Esophagus squamous epithelium (tissue), 5 donors: ENCODE results near the gene HMGXB4. TPM values are rescaled to one million over a fixed set of nuclear protein-coding genes. Genes with fewer than 3 reads are reported as not detected.

Source experiments
- DNase-seq: peaks from one replicate; lab custom pipeline; 2025; lab: John Stamatoyannopoulos, UW
- H3K27ac ChIP-seq, 4 donors: fragments of 200-600 bp; sonication (generic); one replicate each; pipeline ENCODE4 v1.5.1; 2016 to 2019; ENCODE audit warnings: mild to moderate bottlenecking in 1 of 4
- H3K27me3 ChIP-seq, 4 donors: fragments of 200-600 bp; sonication (generic); 1 replicate in 3 of 4; 2 replicates in 1 of 4; pipeline versions ENCODE4 v1.5.1 to v1.6.0; 2017 to 2021; ENCODE audit warnings: antibody characterized with exemption in 1 of 4
- H3K36me3 ChIP-seq, 3 donors: fragments of 200-600 bp; sonication (generic); one replicate each; pipeline ENCODE4 v1.5.1; 2016 to 2019
- H3K4me1 ChIP-seq, 3 donors: fragments of 200-600 bp; sonication (generic); one replicate each; pipeline ENCODE4 v1.5.1; 2017 to 2019
- H3K4me3 ChIP-seq, 4 donors: fragments of 200-600 bp; sonication (generic); 1 replicate in 3 of 4; 2 replicates in 1 of 4; pipeline ENCODE4 v1.5.1; 2016 to 2019; ENCODE audit warnings: mild to moderate bottlenecking in 2 of 4, moderate library complexity in 1 of 4
- H3K9me3 ChIP-seq, 3 donors: fragments of 200-600 bp; sonication (generic); one replicate each; pipeline ENCODE4 v1.5.1; 2016 to 2019
- CTCF ChIP-seq, 6 experiments: fragments of 450-650 bp in 4 of 6; fragments of 200-600 bp in 2 of 6; sonication (generic) in 2 of 6; IDR thresholded peaks; one replicate each; pipeline ENCODE4 v1.5.1; 2016 to 2019; ENCODE audit warnings: antibody characterized with exemption in 6 of 6, mild to moderate bottlenecking in 4 of 6, moderate library complexity in 4 of 6
- POLR2A ChIP-seq, 4 donors: fragments of 450-650 bp; IDR thresholded peaks; one replicate each; pipeline ENCODE4 v1.6.1; 2017; ENCODE audit warnings: antibody characterized with exemption in 4 of 4, mild to moderate bottlenecking in 4 of 4, moderate library complexity in 3 of 4
- WGBS, 2 donors: methylation state at CpG; one replicate each; pipeline ENCODE4 v1.1.5; 2018; 5-methylcytosine and 5-hydroxymethylcytosine counted together
- intact Hi-C: fragments of 100-400 bp; cut with DNase I; formaldehyde crosslinking; loops from one replicate; pipeline ENCODE4 v1.15.0; 2022
- total RNA-seq, 4 donors: library from RNA; depleted of rRNA; stranded (reverse); fragments of >200 nt; gene quantifications; one replicate each; pipeline ENCODE4 v1.1.0, GENCODE V29; 2016
- donor health status: DM: yes; HTN: yes; CAD: no.

HMGXB4 gene
- total RNA-seq, 4 donors from 2014 or later: 10.2 to 20.1 (median 13.5) TPM

- TF ChIP-seq CTCF (IDR thresholded peaks at IDR 0.05) (no peak), POLR2A (IDR thresholded peaks at IDR 0.05) (no peak)
- Histone ChIP-seq H3K4me1 (peaks cover 5 to 18% (median 12%) of the 10 kb centered on the region in 3 donors), H3K27me3 (no peaks in the 10 kb centered on the region), H3K27ac (no peak overlapping the region), H3K4me3 (no peak overlapping the region), H3K36me3 (no peaks in the 10 kb centered on the region), H3K9me3 (no peaks in the 10 kb centered on the region)
- 52 to 67% methylated on average over 1 to 2 of the region's 2 CpGs for WGBS, 2 donors
- intact Hi-C loops: no loop called here
- DNase-seq: no peak
Measured at GRCh38 chr22:35253946-35254345, 3.3 kb upstream of the HMGXB4 start.

GRCh38 chr22:35257002-35257320 lies 332 bp upstream of the HMGXB4 start:
- H3K4me3 ChIP-seq: peak overlapping the region; percentile 63 to 92 (median 80)
- WGBS, 2 donors: 2 to 10% methylated on average over 3 of the region's 3 CpGs

GRCh38 chr22:35258191-35258988 lies 1.1 kb downstream of the HMGXB4 start:
- peak overlapping the region; percentile 63 to 92 (median 80) for H3K4me3 ChIP-seq
- H3K9me3 ChIP-seq: no peaks in the 10 kb centered on the region
- 19 to 24% methylated on average over 22 of the region's 23 CpGs for WGBS, 2 donors
- H3K27ac ChIP-seq: peak overlapping the region; percentile 90 to 97 (median 95)
- intact Hi-C loops: no loop called here
- H3K4me1 ChIP-seq: peaks cover 5 to 23% (median 12%) of the 10 kb centered on the region in 3 donors
- H3K36me3 ChIP-seq: peaks cover 0 to 18% (median 2%) of the 10 kb centered on the region in 3 donors
- DNase-seq: no peak
- no peak for TF ChIP-seq POLR2A (IDR thresholded peaks at IDR 0.05)
- TF ChIP-seq CTCF (IDR thresholded peaks at IDR 0.05): no peak
- H3K27me3 ChIP-seq: no peaks in the 10 kb centered on the region

More at GRCh38 chr22:35257002-35257320, 332 bp upstream of the HMGXB4 start:
- Histone ChIP-seq H3K27ac (peak overlapping the region; percentile 90 to 97 (median 95)), H3K36me3 (peaks cover 0 to 4% (median 0%) of the 10 kb centered on the region in 3 donors), H3K4me1 (peaks cover 5 to 23% (median 12%) of the 10 kb centered on the region in 3 donors), H3K27me3 (no peaks in the 10 kb centered on the region), H3K9me3 (no peaks in the 10 kb centered on the region)
- no peak for DNase-seq
- TF ChIP-seq CTCF (IDR thresholded peaks at IDR 0.05) (no peak), POLR2A (IDR thresholded peaks at IDR 0.05) (no peak)
- intact Hi-C loops: no loop called here

- no peaks in the 10 kb centered on the region for H3K9me3 ChIP-seq
- peaks cover 0 to 83% (median 32%) of the 10 kb centered on the region in 3 donors for H3K36me3 ChIP-seq
- no peaks in the 10 kb centered on the region for H3K4me1 ChIP-seq
- no peak for DNase-seq
- H3K27me3 ChIP-seq: no peaks in the 10 kb centered on the region
- intact Hi-C loops: no loop called here
- TF ChIP-seq CTCF (IDR thresholded peaks at IDR 0.05) (no peak), POLR2A (IDR thresholded peaks at IDR 0.05) (no peak)
- no peak overlapping the region for H3K27ac ChIP-seq
- H3K4me3 ChIP-seq: no peak overlapping the region
- WGBS, 2 donors: 96 to 97% methylated on average over 7 of the region's 7 CpGs
Measured at GRCh38 chr22:35264986-35265385, 7.7 kb downstream of the HMGXB4 start.

- TF ChIP-seq POLR2A (IDR thresholded peaks at IDR 0.05) (no peak), CTCF (IDR thresholded peaks at IDR 0.05) (no peak)
- WGBS, 2 donors: 83 to 91% methylated on average over 3 of the region's 3 CpGs
- H3K36me3 ChIP-seq: peaks cover 0 to 96% (median 32%) of the 10 kb centered on the region in 3 donors
- no peak for DNase-seq
- H3K4me1 ChIP-seq: no peaks in the 10 kb centered on the region
- H3K9me3 ChIP-seq: no peaks in the 10 kb centered on the region
- H3K27me3 ChIP-seq: no peaks in the 10 kb centered on the region
- H3K4me3 ChIP-seq: no peak overlapping the region
- intact Hi-C loops: no loop called here
- no peak overlapping the region for H3K27ac ChIP-seq
Measured at GRCh38 chr22:35266277-35266676, 9.0 kb downstream of the HMGXB4 start.
